Esophagus (tissue), 2 donors: ENCODE data around the gene VASN. TPM values are rescaled to one million over a fixed set of nuclear protein-coding genes. Genes with fewer than 3 reads are reported as not detected.

Experiments
- H3K27ac ChIP-seq, 2 donors: one replicate each; pipeline ENCODE4 v1.5.1; 2013; ENCODE audit warnings: low read depth in 2 of 2, mild to moderate bottlenecking in 2 of 2, inconsistent platforms in 1 of 2, low read length in 1 of 2, moderate library complexity in 1 of 2
- H3K27me3 ChIP-seq, 2 donors: one replicate each; pipeline ENCODE4 v1.6.1; 2013; ENCODE audit warnings: low read length in 2 of 2, control low read depth in 1 of 2, mild to moderate bottlenecking in 1 of 2; ENCODE audit not compliant: insufficient read depth in 2 of 2, control insufficient read depth in 1 of 2
- H3K36me3 ChIP-seq, 2 donors: one replicate each; pipeline ENCODE4 v1.6.1; 2013; ENCODE audit warnings: low read length in 1 of 2; ENCODE audit not compliant: control insufficient read depth in 2 of 2, insufficient read depth in 2 of 2
- H3K4me1 ChIP-seq, 2 donors: one replicate each; pipeline ENCODE4 v1.6.1; 2013; ENCODE audit warnings: low read length in 1 of 2; ENCODE audit not compliant: control insufficient read depth in 2 of 2, insufficient read depth in 2 of 2
- H3K4me3 ChIP-seq, 2 donors: one replicate each; pipeline ENCODE4 v1.5.1; 2013; ENCODE audit warnings: low read length in 2 of 2, mild to moderate bottlenecking in 2 of 2, low read depth in 1 of 2, moderate library complexity in 1 of 2
- H3K9me3 ChIP-seq, 2 donors: one replicate each; pipeline ENCODE4 v1.6.1; 2013; ENCODE audit warnings: mild to moderate bottlenecking in 2 of 2, low read depth in 1 of 2, low read length in 1 of 2, moderate library complexity in 1 of 2; ENCODE audit not compliant: control insufficient read depth in 2 of 2, insufficient read depth in 1 of 2
- WGBS, 2 donors: extraction: QIAGEN DNeasy Blood & Tissue Kit; methylation state at CpG; one replicate each; pipeline ENCODE4 v1.1.7; 2013; 5-methylcytosine and 5-hydroxymethylcytosine counted together
- polyA plus RNA-seq, 2 donors: library from polyadenylated mRNA; stranded (reverse); fragments of 200-250 nt; gene quantifications; one replicate each; pipeline ENCODE4 v1.2.3, GENCODE V29; 2013
- donor health status: healthy with polysubstance abuse.
- donor health status: Bipolar disorder and iron deficiency.

The VASN gene
- polyA plus RNA-seq, 2 donors: 25.5 to 32.7 TPM

- 72 to 80% methylated on average over 9 of the region's 9 CpGs for WGBS, 2 donors
- H3K4me1 ChIP-seq: peaks cover 0 to 11% of the 10 kb centered on the region in 2 donors
- H3K27ac ChIP-seq: no peak overlapping the region
- no peaks in the 10 kb centered on the region for H3K27me3 ChIP-seq
- H3K36me3 ChIP-seq: peaks cover 0 to 13% of the 10 kb centered on the region in 2 donors
- H3K9me3 ChIP-seq: no peaks in the 10 kb centered on the region
- H3K4me3 ChIP-seq: no peak overlapping the region
Observed at GRCh38 chr16:4395055-4395726, 23.5 kb downstream of the VASN start.

DNA sequence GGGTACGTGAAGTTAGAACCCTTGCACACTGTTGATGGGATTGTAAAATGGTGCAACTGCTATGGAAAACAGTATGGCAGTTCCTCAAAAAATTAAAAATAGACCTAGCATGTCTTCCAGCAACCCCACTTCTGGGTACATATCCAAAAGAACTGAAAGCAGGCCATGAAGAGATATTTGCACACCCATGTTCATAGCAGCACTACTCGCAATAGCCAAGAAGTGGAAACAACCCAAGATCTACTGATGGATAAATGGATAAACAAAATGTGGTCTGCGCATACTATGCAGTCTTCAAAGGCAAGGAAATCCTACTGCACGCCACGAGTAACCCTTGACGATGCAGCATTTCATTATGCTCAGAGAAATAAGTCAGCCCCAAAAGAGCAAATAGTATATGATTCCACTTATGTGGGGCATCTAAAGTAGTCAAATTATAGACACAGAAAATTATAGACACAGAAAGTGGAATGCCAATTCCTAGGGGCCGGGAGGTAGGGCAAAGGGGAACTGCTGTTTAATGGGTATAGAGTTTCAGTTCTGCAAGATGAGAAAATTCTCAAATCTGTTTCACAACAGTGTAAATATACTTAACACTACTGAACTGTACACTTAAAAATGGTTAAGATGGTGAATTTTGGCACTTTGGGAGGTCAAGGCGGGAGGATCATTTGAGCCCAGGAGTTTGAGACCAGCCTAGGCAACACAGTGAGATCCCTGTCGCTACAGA is 27.5 kb downstream of the VASN start:
- WGBS, 2 donors: 87% methylated on average over 9 of the region's 9 CpGs
- Histone ChIP-seq H3K27ac (no peak overlapping the region), H3K4me1 (peaks cover 0 to 4% of the 10 kb centered on the region in 2 donors), H3K27me3 (no peaks in the 10 kb centered on the region), H3K9me3 (no peaks in the 10 kb centered on the region), H3K36me3 (peaks cover 0 to 12% of the 10 kb centered on the region in 2 donors), H3K4me3 (no peak overlapping the region)

DNA sequence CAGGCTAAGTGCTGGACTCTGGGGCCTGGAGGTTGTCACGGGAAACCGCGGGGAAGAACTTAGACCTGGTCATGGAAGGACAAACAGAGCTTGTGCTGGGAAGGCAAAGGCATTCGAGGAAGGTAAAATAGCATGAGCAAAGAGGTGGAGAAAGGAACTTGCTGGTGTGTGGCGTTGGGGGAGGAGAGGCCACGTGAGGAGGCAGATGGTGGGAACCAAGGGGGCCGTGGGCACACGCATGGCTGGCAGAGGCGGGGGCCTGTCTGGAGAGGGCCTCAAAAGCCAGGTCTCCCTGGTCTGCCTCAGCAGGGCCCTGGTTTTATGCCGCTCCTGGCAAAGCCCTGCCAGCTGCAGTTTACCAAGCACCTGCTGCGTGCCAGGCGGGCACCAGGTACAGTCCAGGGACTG is 29.4 kb downstream of the VASN start:
- Histone ChIP-seq H3K4me1 (peaks cover 0 to 4% of the 10 kb centered on the region in 2 donors), H3K4me3 (no peak overlapping the region), H3K27me3 (no peaks in the 10 kb centered on the region), H3K27ac (no peak overlapping the region), H3K9me3 (no peaks in the 10 kb centered on the region), H3K36me3 (peaks cover 0 to 18% of the 10 kb centered on the region in 2 donors)
- WGBS, 2 donors: 95 to 98% methylated on average over 12 of the region's 12 CpGs

DNA sequence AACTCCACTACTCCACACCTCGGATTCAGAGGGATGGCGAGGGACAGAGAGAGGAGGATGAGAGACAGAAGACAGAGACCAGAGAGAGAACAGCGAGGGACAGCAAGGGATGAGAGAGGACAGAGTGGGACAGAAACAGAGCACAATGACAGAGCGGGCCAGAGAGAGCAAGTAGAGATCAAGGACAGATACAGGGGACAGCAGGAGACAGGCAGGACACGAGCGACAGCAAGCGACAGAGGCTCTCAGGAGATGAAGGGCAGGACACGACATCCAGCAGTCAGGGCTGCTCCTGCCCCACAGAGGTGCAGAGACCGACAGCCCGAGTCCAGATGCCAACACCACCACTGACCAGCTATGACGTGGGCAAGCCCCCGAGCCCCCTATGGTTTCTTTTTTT is 29.9 kb downstream of the VASN start:
- 97% methylated on average over 12 of the region's 12 CpGs for WGBS, 2 donors
- no peaks in the 10 kb centered on the region for H3K9me3 ChIP-seq
- no peak overlapping the region for H3K27ac ChIP-seq
- H3K27me3 ChIP-seq: no peaks in the 10 kb centered on the region
- H3K4me3 ChIP-seq: no peak overlapping the region
- peaks cover 0 to 4% of the 10 kb centered on the region in 2 donors for H3K4me1 ChIP-seq
- H3K36me3 ChIP-seq: peaks cover 0 to 18% of the 10 kb centered on the region in 2 donors

DNA sequence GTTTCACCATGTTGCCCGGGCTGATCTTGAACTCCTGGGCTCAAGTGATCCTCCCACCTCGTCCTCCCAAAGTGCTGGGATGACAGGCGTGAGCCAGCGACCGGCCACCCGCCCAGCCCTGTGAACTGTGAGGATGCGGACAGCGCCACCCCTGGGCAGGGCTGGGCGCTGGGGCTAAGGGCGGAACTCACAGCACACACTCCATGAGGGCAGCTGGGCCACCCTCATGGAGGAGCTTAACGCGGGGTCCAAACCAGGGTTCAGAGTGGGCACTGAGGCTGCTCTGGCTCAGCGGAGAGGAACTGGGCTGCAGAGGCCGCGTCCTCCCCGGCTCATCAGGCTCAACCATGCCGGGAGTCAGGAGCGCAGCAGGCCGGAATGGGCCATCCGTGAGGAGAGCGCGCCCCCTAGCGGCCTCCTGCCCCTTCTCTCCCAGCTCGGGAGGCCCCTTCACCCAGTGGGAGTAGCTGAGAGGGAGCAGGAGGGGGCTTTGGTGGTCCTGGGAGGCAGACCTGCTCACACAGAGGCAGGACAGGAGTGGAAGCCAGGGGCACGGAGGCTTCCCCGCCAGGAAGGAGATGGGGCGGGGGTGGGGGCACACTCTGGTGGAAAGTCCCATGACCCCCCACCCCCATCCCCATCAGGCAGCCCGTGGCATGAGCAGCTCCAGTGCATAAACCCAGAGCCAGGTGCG is 30.9 kb downstream of the VASN start:
- H3K4me3 ChIP-seq: peak overlapping the region in 1 of 2 donors; percentile 34
- H3K27me3 ChIP-seq: no peaks in the 10 kb centered on the region

DNA sequence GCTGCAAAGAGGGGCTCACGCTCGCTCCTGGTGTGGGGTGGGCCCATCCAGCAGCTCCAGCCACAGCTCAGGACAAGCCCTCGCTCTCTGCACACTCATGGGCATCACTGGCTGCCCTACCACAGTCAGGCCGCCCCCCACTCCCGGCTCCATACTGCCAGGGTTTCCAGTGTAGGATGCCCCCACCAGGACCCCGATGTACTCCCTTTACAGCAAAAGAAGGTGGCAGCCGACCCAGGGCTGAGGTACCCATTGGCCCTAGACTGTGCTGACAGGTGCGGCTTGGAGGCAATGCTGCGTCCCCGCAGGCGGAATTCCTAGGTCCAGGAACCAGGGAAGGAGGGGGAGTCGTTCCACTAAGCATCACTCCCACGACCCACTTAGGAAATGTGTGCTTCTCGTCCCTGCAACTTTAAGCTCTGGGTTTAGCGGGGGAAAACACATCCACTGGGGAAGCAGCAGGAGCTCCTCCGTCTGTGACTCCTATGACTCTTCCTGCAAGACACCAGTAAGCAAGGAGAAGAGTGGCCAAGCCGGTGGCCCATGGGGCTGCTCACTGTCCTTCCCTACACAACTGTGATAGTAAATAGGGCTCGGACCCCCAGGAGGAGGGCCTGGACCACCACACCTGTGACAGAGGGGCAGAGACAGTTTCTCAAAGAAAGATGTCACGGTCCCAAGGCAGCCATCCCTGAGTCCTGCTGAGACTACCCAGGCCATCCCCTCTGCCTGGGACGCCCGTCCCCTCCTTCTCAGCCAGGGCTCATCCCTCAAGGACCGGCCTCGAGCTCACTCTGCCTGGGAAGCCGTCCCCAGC is 31.7 kb downstream of the VASN start:
- H3K36me3 ChIP-seq: peaks cover 4 to 29% of the 10 kb centered on the region in 2 donors

More for the DNA sequence above, 30.9 kb downstream of the VASN start:
- no peaks in the 10 kb centered on the region for H3K9me3 ChIP-seq
- H3K36me3 ChIP-seq: peaks cover under 1 to 21% of the 10 kb centered on the region in 2 donors
- WGBS, 2 donors: 24 to 29% methylated on average over 29 of the region's 29 CpGs
- H3K27ac ChIP-seq: no peak overlapping the region
- H3K4me1 ChIP-seq: peaks cover 0 to 4% of the 10 kb centered on the region in 2 donors

DNA sequence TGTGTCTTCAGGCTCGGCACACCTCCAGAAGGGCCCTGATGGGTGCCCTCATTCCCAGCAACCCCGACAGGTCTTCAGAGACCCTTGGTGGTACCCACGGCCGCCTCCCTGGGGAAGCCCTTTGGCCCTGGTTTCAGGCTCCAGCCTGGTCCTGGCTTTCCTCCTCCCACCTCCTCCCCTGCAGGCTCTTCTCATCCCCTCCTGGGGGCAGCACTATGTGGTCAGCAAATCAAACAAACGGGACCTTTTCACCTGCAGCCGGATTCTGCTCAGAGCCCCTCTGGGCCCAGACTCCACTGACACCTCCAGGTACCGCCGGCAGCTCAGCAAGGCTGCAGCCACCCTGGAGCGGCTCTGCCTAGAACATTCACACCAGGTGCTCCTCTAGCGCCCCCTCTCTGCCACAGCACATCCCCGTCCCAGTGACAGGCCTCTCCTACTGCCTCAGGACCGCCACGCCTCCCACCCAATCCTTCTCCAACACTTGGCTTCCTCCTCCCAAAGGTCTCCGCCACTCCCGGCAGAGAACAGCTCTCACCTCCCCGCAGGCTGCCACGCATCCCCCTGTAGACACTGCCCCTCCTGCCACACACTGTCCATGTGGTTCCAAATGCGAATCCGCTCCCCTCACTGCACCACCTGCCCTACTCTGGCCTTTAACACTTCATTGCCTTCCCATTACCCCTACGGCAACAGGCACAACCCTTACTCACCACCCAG is 32.8 kb downstream of the VASN start:
- Histone ChIP-seq H3K9me3 (no peaks in the 10 kb centered on the region), H3K27me3 (no peaks in the 10 kb centered on the region), H3K4me3 (no peak overlapping the region), H3K27ac (no peak overlapping the region), H3K4me1 (peaks cover 0 to 12% of the 10 kb centered on the region in 2 donors), H3K36me3 (peaks cover 4 to 32% of the 10 kb centered on the region in 2 donors)
- WGBS, 2 donors: 80 to 82% methylated on average over 20 of the region's 20 CpGs

More for the DNA sequence above, 31.7 kb downstream of the VASN start:
- Histone ChIP-seq H3K4me1 (peaks cover 0 to 7% of the 10 kb centered on the region in 2 donors), H3K4me3 (no peak overlapping the region), H3K9me3 (no peaks in the 10 kb centered on the region), H3K27me3 (no peaks in the 10 kb centered on the region), H3K27ac (no peak overlapping the region)
- 86 to 88% methylated on average over 24 of the region's 24 CpGs for WGBS, 2 donors

GRCh38 chr16:4404967-4405696 is 33.5 kb downstream of the VASN start:
- Histone ChIP-seq H3K36me3 (peaks cover 4 to 34% of the 10 kb centered on the region in 2 donors), H3K27me3 (no peaks in the 10 kb centered on the region), H3K4me1 (peaks cover 0 to 15% of the 10 kb centered on the region in 2 donors)

More at GRCh38 chr16:4404967-4405696, 33.5 kb downstream of the VASN start:
- Histone ChIP-seq H3K4me3 (no peak overlapping the region), H3K9me3 (no peaks in the 10 kb centered on the region), H3K27ac (no peak overlapping the region)
- 90% methylated on average over 24 of the region's 24 CpGs for WGBS, 2 donors
